ENCODE measurements around the gene RASA3. TPM values are rescaled to one million over a fixed set of nuclear protein-coding genes. Genes with fewer than 3 reads are reported as not detected.

Gene RASA3
- total and polyA plus RNA-seq, 2 of the 8 experiments (the other 6 are each of a cell fraction or from before 2014, with no cell fraction given) = 7.5 to 21.9 TPM

- CTCF ChIA-PET (ENCODE audit: partially characterized antibody) = no interaction called here
- Histone ChIP-seq H4K91ac (replicated peaks; ENCODE audit: insufficient read length, low read length) (peak overlapping the region; percentile 83), H3K56ac (replicated peaks; ENCODE audit: insufficient read length, low read depth, low read length) (no peak overlapping the region), H4K20me1 (replicated peaks in 1 of 2; ENCODE audit: control insufficient read depth in 1 of 2, insufficient read depth in 2 of 2, low read length in 2 of 2) (peaks cover 0 to 3% of the 10 kb centered on the region in 2 experiments), H3K79me1 (ENCODE audit: low read depth, low read length) (peaks cover 2% of the 10 kb centered on the region; the same call in 1 of the 2 replicates), H3K14ac (ENCODE audit: insufficient read length) (no peak overlapping the region), H2BK15ac (ENCODE audit: low read length) (peak overlapping the region; percentile 81; the same call in 1 of the 2 replicates), H3K27ac (ENCODE audit: low read depth, low read length) (no peak overlapping the region), H2BK5ac (ENCODE audit: low read depth, low read length) (0 out of 2 replicates have a peak overlapping the region, but pooled peaks have one; percentile 56), H2AFZ (ENCODE audit: low read length) (no peak overlapping the region), H2BK12ac (ENCODE audit: low read depth, low read length) (peak overlapping the region; percentile 71; the same call in 1 of the 2 replicates), H4K5ac (ENCODE audit: insufficient read length, low read depth, low read length) (peak overlapping the region; percentile 36), H3K23me2 (ENCODE audit: low read depth, low read length) (no peaks in the 10 kb centered on the region; the same call in 1 of the 2 replicates), H3K4me3 (ENCODE audit: extremely low read depth in 1 of 4, insufficient read depth in 2 of 4, low read depth in 3 of 4, low read length in 4 of 4) (no peak overlapping the region), H3K36me3 (ENCODE audit: control insufficient read depth in 2 of 4, insufficient read depth in 4 of 4, low read length in 3 of 4) (no peaks in the 10 kb centered on the region), H3K27me3 (replicated peaks in 1 of 4; ENCODE audit: control insufficient read depth in 3 of 4, extremely low read depth in 1 of 4, insufficient read depth in 3 of 4, low read length in 3 of 4) (no peaks in the 10 kb centered on the region), H3K4me1 (replicated peaks in 1 of 4; ENCODE audit: control insufficient read depth in 3 of 4, insufficient read depth in 4 of 4, low read length in 3 of 4) (peaks cover 4 to 14% (median 13%) of the 10 kb centered on the region in 4 experiments), H3K79me2 (ENCODE audit: control insufficient read depth in 1 of 2, insufficient read depth in 2 of 2, low read length in 2 of 2) (no peaks in the 10 kb centered on the region; a peak in 1 of 4 replicates), H3K9me3 (ENCODE audit: insufficient read depth in 2 of 2, low read depth in 1 of 2, low read length in 1 of 2) (no peaks in the 10 kb centered on the region; a peak in 1 of 4 replicates), H3K9ac (replicated peaks in 1 of 4; ENCODE audit: extremely low read depth in 1 of 4, low read depth in 3 of 4, low read length in 3 of 4) (no peak overlapping the region), H4K8ac (ENCODE audit: extremely low read depth, insufficient read depth, low read length) (no peak overlapping the region; the same call in 1 of the 2 replicates), H2BK20ac (ENCODE audit: low read length) (no peak overlapping the region), H3K23ac (ENCODE audit: insufficient read length) (no peak overlapping the region), H3K4me2 (ENCODE audit: insufficient read depth in 1 of 2, low read depth in 2 of 2, low read length in 2 of 2) (peak overlapping the region in 1 of 2 experiments; percentile 48; a peak in 1 of 4 replicates), H2BK120ac (replicated peaks; ENCODE audit: low read depth, low read length) (peak overlapping the region; percentile 73), H3K18ac (ENCODE audit: extremely low read depth, low read length) (no peak overlapping the region; the same call in 1 of the 2 replicates), H3K4ac (replicated peaks; ENCODE audit: insufficient read length, low read depth, low read length) (no peak overlapping the region), H2AK5ac (ENCODE audit: low read depth, low read length) (peak overlapping the region; percentile 56; the same call in 1 of the 2 replicates)
- no peak for FAIRE-seq
- POLR2A ChIA-PET (ENCODE audit: partially characterized antibody) = no interaction called here
- DNase-seq (ENCODE audit: low read depth in 1 of 2, low spot score in 2 of 2) = no peak
- WGBS, 2 experiments (ENCODE audit: extremely low coverage in 1 of 2, insufficient coverage in 1 of 2, insufficient read length in 1 of 2, insufficient replicate concordance in 2 of 2, low coverage in 1 of 2, low lambda C conversion rate in 2 of 2, missing lambda C conversion rate in 1 of 2) = 92% methylated on average over 22 of the region's 22 CpGs; no CpG with 5 or more reads in 1 of the 2 experiments
- TF ChIP-seq EGR1 (IDR thresholded peaks at IDR 0.05; ENCODE audit: borderline replicate concordance, low read depth, low read length) (no peak), SRF (IDR thresholded peaks at IDR 0.05; ENCODE audit: low read depth, low read length) (no peak), SP4 (IDR thresholded peaks at IDR 0.05; ENCODE audit: low read length) (no peak), MAFK (IDR thresholded peaks at IDR 0.05; ENCODE audit: low read depth, low read length) (no peak), POU5F1 (IDR thresholded peaks at IDR 0.05; ENCODE audit: low read depth, low read length) (no peak), USF2 (IDR thresholded peaks at IDR 0.05; ENCODE audit: low read length) (no peak), NANOG (IDR thresholded peaks at IDR 0.05; ENCODE audit: insufficient read depth, low read depth, low read length, poor library complexity, severe bottlenecking) (no peak), E2F6 (IDR thresholded peaks at IDR 0.05) (no peak), RNF2 (IDR thresholded peaks at IDR 0.05; ENCODE audit: borderline replicate concordance, low read depth, low read length, missing control alignments, poor library complexity, severe bottlenecking) (no peak)
Measured at GRCh38 chr13:114063545-114064449, 68.6 kb downstream of the RASA3 start.
